Measurements from ENCODE around the gene LTBP2.

The LTBP2 gene

DNA sequence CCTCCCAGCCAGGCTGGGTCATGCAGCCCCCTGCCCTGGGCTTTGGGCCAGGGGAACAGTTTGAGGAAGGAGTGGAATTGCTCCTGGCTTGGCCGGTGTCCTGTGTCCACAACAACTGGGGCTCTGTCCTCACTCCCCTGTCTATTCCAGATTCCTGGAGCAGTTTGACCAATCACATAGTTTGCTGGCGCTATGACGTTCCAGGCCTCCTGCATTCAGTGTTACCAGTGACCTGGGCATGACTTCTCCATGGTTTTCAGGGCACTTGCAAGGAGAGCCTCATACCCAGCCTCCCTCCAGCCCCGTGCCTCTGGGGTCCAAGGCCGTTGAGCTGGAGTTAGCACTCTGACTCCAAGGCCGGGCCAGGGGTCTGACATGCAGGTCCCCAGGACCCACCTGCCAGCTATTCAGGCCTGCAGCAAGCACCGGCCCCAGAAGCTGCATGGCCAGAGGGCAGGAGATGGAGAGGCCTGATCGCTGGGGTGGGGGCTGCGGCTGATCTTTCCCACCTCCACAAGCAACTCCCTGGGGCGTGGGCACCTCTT lies 84.2 kb downstream of the LTBP2 start:
- TF ChIP-seq, protein P1, sequence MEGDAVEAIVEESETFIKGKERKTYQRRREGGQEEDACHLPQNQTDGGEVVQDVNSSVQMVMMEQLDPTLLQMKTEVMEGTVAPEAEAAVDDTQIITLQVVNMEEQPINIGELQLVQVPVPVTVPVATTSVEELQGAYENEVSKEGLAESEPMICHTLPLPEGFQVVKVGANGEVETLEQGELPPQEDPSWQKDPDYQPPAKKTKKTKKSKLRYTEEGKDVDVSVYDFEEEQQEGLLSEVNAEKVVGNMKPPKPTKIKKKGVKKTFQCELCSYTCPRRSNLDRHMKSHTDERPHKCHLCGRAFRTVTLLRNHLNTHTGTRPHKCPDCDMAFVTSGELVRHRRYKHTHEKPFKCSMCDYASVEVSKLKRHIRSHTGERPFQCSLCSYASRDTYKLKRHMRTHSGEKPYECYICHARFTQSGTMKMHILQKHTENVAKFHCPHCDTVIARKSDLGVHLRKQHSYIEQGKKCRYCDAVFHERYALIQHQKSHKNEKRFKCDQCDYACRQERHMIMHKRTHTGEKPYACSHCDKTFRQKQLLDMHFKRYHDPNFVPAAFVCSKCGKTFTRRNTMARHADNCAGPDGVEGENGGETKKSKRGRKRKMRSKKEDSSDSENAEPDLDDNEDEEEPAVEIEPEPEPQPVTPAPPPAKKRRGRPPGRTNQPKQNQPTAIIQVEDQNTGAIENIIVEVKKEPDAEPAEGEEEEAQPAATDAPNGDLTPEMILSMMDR (conservative IDR thresholded peaks at IDR 0.05; ENCODE audit: low read depth, low read length) = no peak
- no peak for DNase-seq (ENCODE audit: low read depth)
- H3K4me3 ChIP-seq (ENCODE audit: low read length) = no peak overlapping the region

DNA sequence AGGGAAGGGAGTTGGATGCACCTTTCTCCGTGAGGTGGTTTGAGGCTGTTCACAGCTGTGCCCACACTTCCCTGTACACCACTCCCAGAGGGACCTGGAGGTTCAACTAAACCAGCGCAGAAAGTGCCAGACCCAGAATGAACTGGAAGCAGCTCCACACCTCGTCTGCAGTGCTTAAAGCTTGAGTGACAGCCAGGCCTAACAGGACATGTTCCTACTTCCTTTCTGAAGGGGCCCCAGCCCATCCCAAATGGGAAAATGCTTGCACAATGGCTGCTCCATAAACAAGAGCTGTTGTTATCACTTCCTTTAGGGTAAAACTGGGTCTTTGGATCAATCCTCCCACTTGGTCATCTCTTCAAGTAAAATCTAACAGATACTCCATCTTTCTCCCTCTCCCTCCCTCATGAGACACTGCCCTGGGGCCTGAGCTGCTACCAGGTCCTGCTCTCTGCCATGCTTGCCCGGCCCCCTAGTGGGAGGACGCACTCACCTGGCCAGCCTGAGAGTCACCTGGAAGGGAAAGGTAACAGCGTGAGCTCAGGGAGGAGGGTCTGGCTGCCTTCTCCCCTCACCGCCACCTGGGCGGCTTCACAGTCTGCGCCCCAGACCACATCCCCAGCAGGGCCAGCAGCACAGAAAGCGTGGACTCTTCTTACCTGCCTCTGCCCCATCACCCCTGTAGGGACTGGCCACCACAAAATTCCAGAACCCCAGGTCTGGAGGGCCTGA lies 85.0 kb downstream of the LTBP2 start:
- TF ChIP-seq, protein P1 (conservative IDR thresholded peaks at IDR 0.05; ENCODE audit: low read depth, low read length) = no peak
- DNase-seq (ENCODE audit: low read depth) = no peak

DNA sequence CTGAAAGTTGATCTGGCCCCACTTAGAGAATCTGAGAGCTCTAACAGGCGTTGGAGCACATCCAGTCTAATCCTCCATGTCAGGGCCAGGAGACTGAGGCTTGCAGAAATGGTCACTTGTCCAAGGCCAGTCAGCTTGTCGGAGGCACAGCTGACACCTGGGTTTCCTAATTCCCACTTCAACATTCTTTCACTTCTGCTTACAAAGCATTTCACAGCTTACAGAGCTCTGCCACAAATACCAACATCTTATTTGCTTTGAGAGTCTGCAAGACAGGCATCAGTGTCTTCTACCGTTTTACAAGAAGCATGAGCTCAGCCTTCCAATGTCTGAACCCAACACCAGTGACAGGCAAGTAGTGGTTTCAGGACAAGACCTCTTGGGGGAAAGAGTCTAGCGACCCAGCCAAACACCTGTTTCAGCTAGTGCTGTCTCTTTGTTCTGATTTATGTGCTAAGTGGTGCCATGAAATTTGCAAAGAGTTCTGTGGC lies 86.6 kb downstream of the LTBP2 start:
- H3K4me3 ChIP-seq (ENCODE audit: low read length) = no peak overlapping the region
- peak; percentile 72 for DNase-seq (ENCODE audit: low read depth)
- TF ChIP-seq, protein P1 (conservative IDR thresholded peaks at IDR 0.05; ENCODE audit: low read depth, low read length) = no peak

More for the DNA sequence above, 85.0 kb downstream of the LTBP2 start:
- no peak overlapping the region for H3K4me3 ChIP-seq (ENCODE audit: low read length)

DNA sequence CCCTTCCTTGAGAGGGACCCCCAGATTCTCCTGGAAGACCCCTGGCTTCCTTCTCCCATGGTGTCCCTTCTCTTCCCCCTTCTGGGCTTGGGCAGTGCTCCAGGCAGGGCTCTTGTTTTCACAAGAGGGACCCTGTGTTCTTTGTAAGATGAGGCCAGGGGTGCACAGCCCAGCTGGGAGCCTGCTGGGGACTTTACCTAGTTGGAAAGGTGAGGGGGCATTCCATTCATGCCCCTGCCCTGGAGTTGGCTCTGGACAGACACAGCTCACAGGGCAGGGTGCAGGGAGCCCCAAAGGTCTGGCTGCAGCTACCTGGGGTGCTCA lies 87.3 kb downstream of the LTBP2 start:
- DNase-seq (ENCODE audit: low read depth) = no peak
- H3K4me3 ChIP-seq (ENCODE audit: low read length) = no peak overlapping the region
- TF ChIP-seq, protein P1 (conservative IDR thresholded peaks at IDR 0.05; ENCODE audit: low read depth, low read length) = no peak

DNA sequence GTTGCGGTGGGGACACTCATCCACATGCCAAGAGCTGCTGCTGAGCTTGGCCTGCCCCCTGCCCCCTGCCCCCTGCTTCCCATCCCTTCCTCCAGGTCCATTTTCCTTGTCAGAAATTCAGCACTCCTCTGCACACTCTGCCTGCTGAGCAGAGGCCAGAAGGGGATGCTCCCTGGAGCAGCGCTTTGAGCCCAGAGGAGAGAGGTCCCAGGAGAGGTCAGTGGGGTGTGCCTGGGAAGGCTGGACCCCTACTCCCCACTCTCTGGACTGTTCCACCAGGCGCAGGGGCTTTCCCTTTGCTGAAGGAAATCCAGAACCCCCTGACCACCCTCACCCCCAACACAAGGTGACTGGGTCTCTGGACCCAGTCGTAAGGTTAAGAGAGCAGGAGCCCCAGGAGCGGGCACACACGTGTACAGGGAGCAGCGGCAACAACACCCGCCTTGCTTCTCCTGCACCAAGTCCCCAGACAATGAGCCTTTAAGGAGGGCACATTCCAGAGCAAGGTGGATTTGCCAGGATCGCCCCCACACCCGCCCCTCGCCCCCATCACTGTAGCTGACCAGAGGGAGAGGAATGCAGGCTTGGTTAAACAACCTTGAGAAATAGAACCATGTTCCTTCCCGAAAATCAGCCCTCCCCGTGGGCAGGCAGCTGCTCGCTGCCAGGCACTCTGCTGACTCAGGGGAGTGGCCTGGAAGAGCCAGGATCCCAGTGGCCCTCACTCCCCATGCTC lies 87.8 kb downstream of the LTBP2 start:
- peak; percentile 34 for DNase-seq (ENCODE audit: low read depth)
- no peak overlapping the region for H3K4me3 ChIP-seq (ENCODE audit: low read length)
- TF ChIP-seq, protein P1 (conservative IDR thresholded peaks at IDR 0.05; ENCODE audit: low read depth, low read length) = no peak

DNA sequence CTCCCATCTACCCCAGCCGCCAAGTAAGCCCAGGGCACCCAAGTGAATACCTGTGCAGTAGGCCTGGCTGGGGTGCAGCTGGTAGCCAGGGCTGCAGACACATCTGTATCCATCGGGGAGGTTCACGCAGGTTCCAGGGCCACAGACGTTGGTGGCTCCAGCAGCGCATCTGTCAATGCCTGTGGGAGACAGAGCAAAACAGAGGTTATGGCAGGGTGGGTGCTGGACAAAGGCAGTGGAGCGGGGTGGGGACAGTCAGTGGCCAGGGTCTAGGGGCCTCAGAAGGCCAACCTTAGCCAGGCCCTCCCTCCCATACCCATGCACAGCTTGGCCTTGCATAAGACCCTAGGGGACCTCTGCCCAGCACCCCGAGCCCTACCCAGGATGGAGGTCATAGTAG lies 89.3 kb downstream of the LTBP2 start:
- DNase-seq (ENCODE audit: low read depth) = no peak
- no peak overlapping the region for H3K4me3 ChIP-seq (ENCODE audit: low read length)
- TF ChIP-seq, protein P1 (conservative IDR thresholded peaks at IDR 0.05; ENCODE audit: low read depth, low read length) = no peak
